Lower leg skin (tissue), 4 donors: ENCODE measurements around the gene MYO3B. TPM values are rescaled to one million over a fixed set of nuclear protein-coding genes. Genes with fewer than 3 reads are reported as not detected.

Source experiments
- DNase-seq, 2 donors: peaks; one replicate each; pipeline ENCODE4 v3.0.0-alpha.2; 2019; ENCODE audit warnings: low spot score in 2 of 2
- H3K4me3 ChIP-seq: fragments of 200-600 bp; sonication (generic); 2 replicates; pipeline ENCODE4 v1.5.1; 2017; ENCODE audit warnings: mild to moderate bottlenecking, low read depth; ENCODE audit not compliant: poor library complexity, severe bottlenecking
- POLR2A ChIP-seq, 2 donors: fragments of 450-650 bp; IDR thresholded peaks; one replicate each; pipeline ENCODE4 v1.6.1; 2016 to 2017; ENCODE audit warnings: antibody characterized with exemption in 2 of 2, mild to moderate bottlenecking in 1 of 2, moderate library complexity in 1 of 2
- WGBS, 2 donors: methylation state at CpG; one replicate each; pipeline ENCODE4 v1.1.5; 2018; 5-methylcytosine and 5-hydroxymethylcytosine counted together
- intact Hi-C: fragments of 100-400 bp; cut with DNase I; formaldehyde crosslinking; loops from one replicate; pipeline ENCODE4 v1.15.0; 2023; ENCODE audit warnings: low total_unique reads
- total RNA-seq, 4 donors: library from RNA; depleted of rRNA; stranded (reverse); fragments of >200 nt; gene quantifications; one replicate each; pipeline ENCODE4 v1.1.0, GENCODE V29; 2016
- TF ChIP-seq, protein P1 (sequence below), 3 donors: fragments of 450-650 bp; IDR thresholded peaks; one replicate each; pipeline ENCODE4 v1.5.1; 2016; ENCODE audit warnings: antibody characterized with exemption in 3 of 3, mild to moderate bottlenecking in 3 of 3, moderate library complexity in 2 of 3

Gene MYO3B
- total RNA-seq, 4 donors from 2014 or later, result 0.17 to 0.81 (median 0.66) TPM

DNA sequence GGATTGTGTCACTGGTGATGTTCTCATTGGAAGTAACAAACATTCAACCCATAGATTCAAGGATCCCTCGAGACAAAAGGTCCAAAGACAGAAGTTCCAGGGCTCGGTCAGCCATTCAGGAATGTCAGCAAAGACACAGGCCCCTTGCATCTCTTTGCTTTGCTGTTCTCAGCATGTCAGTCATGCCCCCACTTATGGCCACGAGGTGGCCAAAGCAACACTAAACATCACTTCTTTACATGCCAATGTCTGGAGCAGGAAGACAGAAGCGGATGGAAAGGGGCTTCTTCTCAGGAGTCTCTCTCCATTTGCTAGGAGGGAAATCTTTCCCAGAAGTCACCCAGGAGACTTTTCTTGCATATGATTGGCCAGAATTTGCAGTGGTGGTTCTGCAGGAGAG, 345.6 kb downstream of the MYO3B start:
- 81 to 86% methylated on average over 4 of the region's 4 CpGs for WGBS, 2 donors
- H3K4me3 ChIP-seq, result no peak overlapping the region
- TF ChIP-seq POLR2A (IDR thresholded peaks at IDR 0.05), result no peak
- TF ChIP-seq, protein P1, sequence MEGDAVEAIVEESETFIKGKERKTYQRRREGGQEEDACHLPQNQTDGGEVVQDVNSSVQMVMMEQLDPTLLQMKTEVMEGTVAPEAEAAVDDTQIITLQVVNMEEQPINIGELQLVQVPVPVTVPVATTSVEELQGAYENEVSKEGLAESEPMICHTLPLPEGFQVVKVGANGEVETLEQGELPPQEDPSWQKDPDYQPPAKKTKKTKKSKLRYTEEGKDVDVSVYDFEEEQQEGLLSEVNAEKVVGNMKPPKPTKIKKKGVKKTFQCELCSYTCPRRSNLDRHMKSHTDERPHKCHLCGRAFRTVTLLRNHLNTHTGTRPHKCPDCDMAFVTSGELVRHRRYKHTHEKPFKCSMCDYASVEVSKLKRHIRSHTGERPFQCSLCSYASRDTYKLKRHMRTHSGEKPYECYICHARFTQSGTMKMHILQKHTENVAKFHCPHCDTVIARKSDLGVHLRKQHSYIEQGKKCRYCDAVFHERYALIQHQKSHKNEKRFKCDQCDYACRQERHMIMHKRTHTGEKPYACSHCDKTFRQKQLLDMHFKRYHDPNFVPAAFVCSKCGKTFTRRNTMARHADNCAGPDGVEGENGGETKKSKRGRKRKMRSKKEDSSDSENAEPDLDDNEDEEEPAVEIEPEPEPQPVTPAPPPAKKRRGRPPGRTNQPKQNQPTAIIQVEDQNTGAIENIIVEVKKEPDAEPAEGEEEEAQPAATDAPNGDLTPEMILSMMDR (IDR thresholded peaks at IDR 0.05), result no peak
- intact Hi-C loops, result no loop called here
- no peak for DNase-seq

DNA sequence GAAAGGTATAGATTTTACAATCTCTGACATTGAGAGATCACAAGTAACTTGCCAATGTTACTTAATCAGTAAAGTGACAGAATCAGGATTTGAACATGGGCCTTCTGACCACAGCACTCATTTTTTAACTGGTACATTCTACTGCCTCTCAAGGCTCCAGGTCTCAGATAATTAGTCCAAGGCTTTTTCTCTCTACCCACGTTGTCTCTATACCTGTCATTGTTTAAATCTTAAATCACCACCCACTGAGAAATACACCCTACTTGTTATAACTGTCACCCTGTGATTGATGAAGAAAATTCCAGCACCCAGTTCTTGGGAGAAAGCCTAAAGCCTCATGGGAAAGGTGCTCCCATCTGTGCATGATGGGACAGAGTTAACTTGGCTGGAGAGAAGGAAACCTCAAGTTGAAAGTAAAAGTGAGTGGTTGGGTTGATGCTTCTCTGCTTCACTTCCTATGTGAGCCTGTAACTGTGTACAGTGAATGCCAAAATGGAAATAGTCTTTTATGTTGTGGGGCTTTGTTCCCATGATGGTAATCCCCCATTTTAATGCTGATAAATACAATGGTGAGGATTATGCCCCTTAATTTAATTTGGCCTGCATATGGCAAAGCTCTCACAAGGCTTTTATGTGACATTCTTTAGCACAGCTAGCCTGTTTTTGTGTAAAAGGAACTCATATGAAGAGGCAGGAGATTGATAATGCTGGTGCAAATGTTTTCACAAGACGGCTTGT, 347.1 kb downstream of the MYO3B start:
- intact Hi-C loops, result no loop called here

DNA sequence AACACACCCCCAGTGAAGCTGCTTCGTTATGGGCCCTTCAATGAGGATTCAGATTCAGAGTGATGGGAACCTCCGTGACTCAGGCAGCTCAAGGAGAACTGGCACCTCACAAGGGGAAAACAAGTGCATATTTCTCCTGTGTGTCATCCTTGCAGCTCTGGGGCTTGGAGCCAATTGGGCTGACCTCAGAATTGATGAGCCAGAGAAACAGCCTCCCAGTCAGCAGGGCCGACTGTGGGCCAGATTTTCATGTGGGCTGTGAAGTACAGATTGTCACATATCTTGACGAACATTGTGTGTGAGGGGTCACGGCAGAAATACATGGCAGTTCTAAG, 347.6 kb downstream of the MYO3B start:
- peak; percentile 92 to 96 for DNase-seq
- WGBS, 2 donors, result 22 to 33% methylated on average over 5 of the region's 5 CpGs
- intact Hi-C loops, result no loop called here
- no peak overlapping the region for H3K4me3 ChIP-seq
- TF ChIP-seq, protein P1 (IDR thresholded peaks at IDR 0.05), result no peak
- no peak for TF ChIP-seq POLR2A (IDR thresholded peaks at IDR 0.05)

More for the DNA sequence above, 347.1 kb downstream of the MYO3B start:
- TF ChIP-seq POLR2A (IDR thresholded peaks at IDR 0.05), result no peak
- TF ChIP-seq, protein P1 (IDR thresholded peaks at IDR 0.05), result no peak
- H3K4me3 ChIP-seq, result no peak overlapping the region
- no peak for DNase-seq
- 14% methylated on average over 2 of the region's 2 CpGs for WGBS, 2 donors

DNA sequence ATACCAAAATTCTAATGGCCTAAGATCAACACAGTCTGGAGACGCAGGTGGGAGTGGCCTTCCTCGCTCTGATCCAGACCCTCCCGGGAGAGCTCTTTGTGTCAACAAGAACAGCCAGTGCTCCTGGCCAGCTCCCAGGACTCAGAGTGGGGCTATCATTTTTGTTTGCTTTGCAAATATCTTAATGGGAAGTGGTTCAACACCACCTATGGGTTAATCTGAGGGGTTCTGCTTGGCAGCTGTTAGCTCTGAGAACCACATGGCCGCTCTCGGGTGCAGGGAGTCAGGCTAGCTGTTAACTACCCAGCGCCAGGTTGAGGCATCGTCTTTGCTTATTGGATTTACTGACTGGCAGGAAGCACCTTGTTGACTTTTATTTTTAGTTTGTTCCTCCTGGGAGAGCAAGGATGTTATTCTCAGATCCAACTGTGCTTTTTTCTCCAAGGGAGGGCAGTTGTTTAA, 352.4 kb downstream of the MYO3B start:
- peak; percentile 87 to 93 for DNase-seq
- TF ChIP-seq, protein P1 (IDR thresholded peaks at IDR 0.05), result no peak
- no peak for TF ChIP-seq POLR2A (IDR thresholded peaks at IDR 0.05)
- H3K4me3 ChIP-seq, result no peak overlapping the region
- 8 to 13% methylated on average over 7 of the region's 7 CpGs for WGBS, 2 donors
- intact Hi-C loops, result no loop called here

DNA sequence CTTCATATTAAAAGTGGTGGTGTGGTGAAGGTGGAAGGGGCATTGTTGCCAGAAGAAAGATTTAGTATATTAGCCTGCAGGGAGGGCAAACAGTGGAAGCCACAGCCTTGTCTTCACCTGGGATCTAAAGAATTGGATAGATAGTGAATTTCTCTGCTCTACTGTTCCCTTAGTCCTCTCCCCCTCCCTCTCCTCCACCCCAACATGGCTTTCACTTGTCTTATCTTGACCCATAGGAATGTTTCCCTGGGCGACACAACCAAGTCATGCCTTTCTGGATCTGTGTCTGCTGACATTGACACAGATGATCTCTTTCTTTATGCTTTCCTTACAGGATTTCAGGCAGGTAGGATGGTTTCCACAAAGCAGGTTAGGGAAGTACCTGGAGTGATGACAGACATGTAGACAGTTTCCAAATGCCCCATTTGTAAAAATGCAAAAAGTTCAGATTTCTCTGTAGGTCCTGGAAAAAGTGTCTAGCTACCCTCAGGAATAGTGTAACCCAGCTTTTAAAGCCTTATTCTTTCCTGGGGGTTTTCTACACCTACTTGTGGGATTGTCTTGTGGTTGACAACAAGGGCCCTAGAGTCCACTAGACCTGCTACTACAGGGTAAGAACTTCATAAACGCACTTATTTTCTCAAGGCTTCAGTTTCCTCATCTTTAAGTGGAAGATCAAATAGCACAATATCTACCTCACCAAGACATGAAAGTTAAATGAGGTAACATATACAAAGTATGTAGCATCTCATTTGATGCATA, 353.0 kb downstream of the MYO3B start:
- TF ChIP-seq, protein P1 (IDR thresholded peaks at IDR 0.05), result no peak
- no peak for TF ChIP-seq POLR2A (IDR thresholded peaks at IDR 0.05)
- intact Hi-C loops, result no loop called here

More for the DNA sequence above, 353.0 kb downstream of the MYO3B start:
- WGBS, 2 donors, result 53 to 54% methylated on average over 2 of the region's 2 CpGs
- no peak overlapping the region for H3K4me3 ChIP-seq
- DNase-seq, result no peak
